GM23338 (cell line): ENCODE results near the gene EHD2. TPM values are rescaled to one million over a fixed set of nuclear protein-coding genes. Genes with fewer than 3 reads are reported as not detected.
A peak's percentile ranks its signal among the peaks of the same experiment; 100 is the strongest.
"Not testable (repeated sequence)": the region's sequence is repeated elsewhere in the genome, so short reads cannot be mapped to it uniquely, and the experiment has no call there.

Experiments
- ATAC-seq: fragments of 200-7000 bp; cut with Tn5 transposase; 3 replicates; pipeline ENCODE4 v1.9.1; 2020
- DNase-seq: peaks from one replicate; pipeline ENCODE4 v3.0.0-alpha.2; 2015; ENCODE audit warnings: low spot score
- H2AFZ ChIP-seq: fragments of 200-600 bp; sonication (generic); 2 replicates; pipeline ENCODE4 v1.8.0; 2016; ENCODE audit warnings: antibody characterized with exemption, mild to moderate bottlenecking, moderate library complexity
- H3F3A ChIP-seq: fragments of 200-600 bp; sonication (generic); replicated peaks from 2 replicates; pipeline ENCODE4 v1.8.0; 2017; ENCODE audit warnings: antibody characterized with exemption, mixed run types, low read depth
- H3K27ac ChIP-seq: fragments of 200-600 bp; sonication (generic); 2 replicates; pipeline ENCODE4 v1.6.1; 2016; ENCODE audit warnings: low read depth
- H3K27me3 ChIP-seq: fragments of 200-600 bp; sonication (generic); 2 replicates; pipeline ENCODE4 v1.8.0; 2016; ENCODE audit warnings: mild to moderate bottlenecking, mixed run types, moderate library complexity; ENCODE audit not compliant: insufficient read depth
- H3K36me3 ChIP-seq: fragments of 200-600 bp; sonication (generic); 2 replicates; pipeline ENCODE4 v1.8.0; 2016; ENCODE audit warnings: mild to moderate bottlenecking; ENCODE audit not compliant: insufficient read depth
- H3K4me1 ChIP-seq: fragments of 200-600 bp; sonication (generic); 2 replicates; pipeline ENCODE4 v1.8.0; 2016; ENCODE audit warnings: mild to moderate bottlenecking, moderate library complexity; ENCODE audit not compliant: insufficient read depth
- H3K4me2 ChIP-seq: fragments of 200-600 bp; sonication (generic); 2 replicates; pipeline ENCODE4 v1.7.1; 2017; ENCODE audit warnings: mixed run types
- H3K4me3 ChIP-seq: fragments of 200-600 bp; sonication (generic); 2 replicates; pipeline ENCODE4 v1.6.1; 2016; ENCODE audit warnings: mixed run types
- H3K79me2 ChIP-seq: fragments of 200-600 bp; sonication (generic); replicated peaks from 2 replicates; pipeline ENCODE4 v1.8.0; 2017; ENCODE audit warnings: mild to moderate bottlenecking; ENCODE audit not compliant: insufficient read depth
- H3K9me2 ChIP-seq: fragments of 200-600 bp; sonication (generic); 2 replicates; pipeline ENCODE4 v1.8.0; 2017; ENCODE audit not compliant: insufficient read depth
- H4K20me1 ChIP-seq: fragments of 200-600 bp; sonication (generic); replicated peaks from 2 replicates; pipeline ENCODE4 v1.8.0; 2017; ENCODE audit warnings: mild to moderate bottlenecking; ENCODE audit not compliant: insufficient read depth
- H3K27ac Mint-ChIP-seq: 2 replicates; pipeline ENCODE4 v1.8.0; 2020; ENCODE audit warnings: inconsistent platforms, mild to moderate bottlenecking, moderate library complexity, mixed read lengths
- H3K27me3 Mint-ChIP-seq: 3 replicates; pipeline ENCODE4 v1.8.0; 2022; ENCODE audit warnings: low read depth, mild to moderate bottlenecking, moderate library complexity, mixed read lengths, inconsistent platforms; ENCODE audit not compliant: insufficient read depth, poor library complexity
- H3K36me3 Mint-ChIP-seq: 3 replicates; pipeline ENCODE4 v1.8.0; 2021; ENCODE audit warnings: low read depth, mild to moderate bottlenecking, inconsistent platforms, moderate library complexity, mixed read lengths
- H3K4me1 Mint-ChIP-seq: 3 replicates; pipeline ENCODE4 v1.8.0; 2020; ENCODE audit warnings: mild to moderate bottlenecking, inconsistent platforms, mixed read lengths
- H3K4me3 Mint-ChIP-seq: 3 replicates; pipeline ENCODE4 v1.8.0; 2021; ENCODE audit warnings: moderate library complexity, mild to moderate bottlenecking, inconsistent platforms, mixed read lengths
- H3K9me3 Mint-ChIP-seq: 3 replicates; pipeline ENCODE4 v1.8.0; 2020; ENCODE audit warnings: moderate library complexity, mild to moderate bottlenecking, inconsistent platforms, mixed read lengths
- CREB1 ChIP-seq: fragments of 250-450 bp; sonication (Bioruptor Pico); IDR thresholded peaks from 2 replicates; pipeline ENCODE4 v1.5.0; 2020; ENCODE audit warnings: low read depth, mild to moderate bottlenecking, moderate library complexity
- ETS1 ChIP-seq: IDR thresholded peaks from 2 replicates; pipeline ENCODE4 v1.6.1; 2016; ENCODE audit warnings: antibody characterized with exemption
- EZH2 ChIP-seq: fragments of 200-600 bp; sonication (generic); IDR thresholded peaks from one replicate; pipeline ENCODE4 v1.8.0; 2017; ENCODE audit warnings: antibody characterized with exemption, mild to moderate bottlenecking, low read depth; ENCODE audit not compliant: unreplicated experiment
- EZH2phosphoT487 ChIP-seq: fragments of 200-600 bp; sonication (generic); IDR thresholded peaks from one replicate; pipeline ENCODE4 v1.8.1; 2018; ENCODE audit warnings: antibody characterized with exemption; ENCODE audit not compliant: unreplicated experiment
- NANOG ChIP-seq: IDR thresholded peaks from 2 replicates; pipeline ENCODE4 v1.6.1; 2016; ENCODE audit warnings: antibody characterized with exemption, borderline replicate concordance
- POLR2AphosphoS5 ChIP-seq: IDR thresholded peaks from 2 replicates; pipeline ENCODE4 v1.6.1; 2016; ENCODE audit warnings: antibody characterized with exemption, low read depth
- REST ChIP-seq: IDR thresholded peaks from one replicate; pipeline ENCODE4 v1.6.1; 2018; ENCODE audit warnings: antibody characterized with exemption; ENCODE audit not compliant: unreplicated experiment
- STAT1 ChIP-seq: IDR thresholded peaks from one replicate; pipeline ENCODE4 v1.6.1; 2016; ENCODE audit warnings: antibody characterized with exemption; ENCODE audit not compliant: unreplicated experiment
- ZNF114 ChIP-seq: fragments of 250-450 bp; sonication (Bioruptor Pico); IDR thresholded peaks from 2 replicates; pipeline ENCODE4 v1.5.0; 2020; ENCODE audit warnings: mild to moderate bottlenecking, moderate library complexity
- polyA plus RNA-seq: library from polyadenylated mRNA; unstranded; fragments of >200 nt; fragmentation: Nextera tagmentation; extraction: Ambion mirVana; gene quantifications from 2 replicates; pipeline ENCODE4 v1.2.1, GENCODE V29; 2016
- total RNA-seq: library from RNA; depleted of rRNA; stranded (reverse); fragments of >200 nt; shearing (Covaris generic); gene quantifications from 2 replicates; pipeline ENCODE4 v1.2.3, GENCODE V29; 2014

The EHD2 gene
- total and polyA plus RNA-seq, 2 experiments from 2014 or later, result 6.6 to 10.8 TPM

- TF ChIP-seq REST (no peak), ETS1 (no peak), POLR2AphosphoS5 (no peak)
Measured at GRCh38 chr19:47716270-47716937, 3.2 kb downstream of the EHD2 start (continued).

- not testable (repeated sequence) for H3F3A ChIP-seq, DNase-seq, H3K4me1 Mint-ChIP-seq, H3K4me3 ChIP-seq, H3K4me1 ChIP-seq, H4K20me1 ChIP-seq, H3K9me2 ChIP-seq, H2AFZ ChIP-seq, H3K27ac ChIP-seq, H3K79me2 ChIP-seq, H3K4me3 Mint-ChIP-seq, ATAC-seq, H3K4me2 ChIP-seq, H3K27ac Mint-ChIP-seq, H3K36me3 ChIP-seq, H3K27me3 ChIP-seq
- Mint-ChIP-seq H3K9me3 (peaks cover 20% of the 10 kb centered on the region), H3K27me3 (peaks cover 14% of the 10 kb centered on the region), H3K36me3 (peaks cover 19% of the 10 kb centered on the region)
Measured at GRCh38 chr19:47718415-47719046, 5.3 kb downstream of the EHD2 start.

- Histone ChIP-seq H4K20me1 (no peaks in the 10 kb centered on the region), H3K27ac (no peak overlapping the region)
- H3K4me3 Mint-ChIP-seq, result no peak overlapping the region
- no peak for TF ChIP-seq NANOG
- TF ChIP-seq STAT1, result no peak
- TF ChIP-seq POLR2AphosphoS5, result no peak
- TF ChIP-seq REST, result no peak
- TF ChIP-seq EZH2, result no peak
- no peak for TF ChIP-seq ZNF114 (CRISPR knock-in tag)
- TF ChIP-seq ETS1, result no peak
- no peak for TF ChIP-seq EZH2phosphoT487
- no peak for TF ChIP-seq CREB1 (CRISPR knock-in tag)
Measured at GRCh38 chr19:47719047-47719859, 6.0 kb downstream of the EHD2 start.

More at GRCh38 chr19:47719047-47719859, 6.0 kb downstream of the EHD2 start:
- peak; percentile 67 for ATAC-seq
- H3K9me3 Mint-ChIP-seq, result peaks cover 12% of the 10 kb centered on the region
- Histone ChIP-seq H3K4me1 (no peaks in the 10 kb centered on the region; the same call in 1 of the 2 replicates), H3K4me3 (no peak overlapping the region), H3K27me3 (no peaks in the 10 kb centered on the region), H3K36me3 (no peaks in the 10 kb centered on the region), H3K79me2 (no peaks in the 10 kb centered on the region), H3K9me2 (no peaks in the 10 kb centered on the region), H3F3A (no peaks in the 10 kb centered on the region), H2AFZ (no peak overlapping the region), H3K4me2 (no peak overlapping the region)
- H3K27ac Mint-ChIP-seq, result no peak overlapping the region
- H3K4me1 Mint-ChIP-seq, result peaks cover 9% of the 10 kb centered on the region; the same call in 2 of the 3 replicates
- H3K27me3 Mint-ChIP-seq, result peaks cover 7% of the 10 kb centered on the region
- DNase-seq, result no peak
- peaks cover 14% of the 10 kb centered on the region for H3K36me3 Mint-ChIP-seq
